Activated CD8-positive, alpha-beta memory T cell treated with anti-CD3 and anti-CD28 coated beads for 36 hours (primary cell): Measurements from ENCODE around the gene GNA15. TPM values are rescaled to one million over a fixed set of nuclear protein-coding genes. Genes with fewer than 3 reads are reported as not detected.
"Not testable (repeated sequence)": the region's sequence is repeated elsewhere in the genome, so short reads cannot be mapped to it uniquely, and the experiment has no call there.

Source experiments
- CTCF ChIA-PET: fragments of 350-600 bp; sonication (Branson Sonifier 250); formaldehyde crosslinking; loops from one replicate; lab custom pipeline; 2021; ENCODE audit warnings: antibody characterized with exemption; lab: Charles Lee
- POLR2A ChIA-PET: fragments of 350-600 bp; sonication (Branson Sonifier 250); formaldehyde crosslinking; loops from one replicate; lab custom pipeline; 2021; ENCODE audit warnings: antibody characterized with exemption; lab: Charles Lee
- total RNA-seq, 2 experiments: library from RNA; stranded (reverse); gene quantifications; one replicate each; pipeline ENCODE4 v1.2.3, GENCODE V29; 2021

The GNA15 gene
- total RNA-seq, 2 experiments from 2014 or later = 2.9 to 3.2 TPM

- POLR2A ChIA-PET = no interaction called here
Observed at GRCh38 chr19:3178973-3179738, 43.3 kb downstream of the GNA15 start.

DNA sequence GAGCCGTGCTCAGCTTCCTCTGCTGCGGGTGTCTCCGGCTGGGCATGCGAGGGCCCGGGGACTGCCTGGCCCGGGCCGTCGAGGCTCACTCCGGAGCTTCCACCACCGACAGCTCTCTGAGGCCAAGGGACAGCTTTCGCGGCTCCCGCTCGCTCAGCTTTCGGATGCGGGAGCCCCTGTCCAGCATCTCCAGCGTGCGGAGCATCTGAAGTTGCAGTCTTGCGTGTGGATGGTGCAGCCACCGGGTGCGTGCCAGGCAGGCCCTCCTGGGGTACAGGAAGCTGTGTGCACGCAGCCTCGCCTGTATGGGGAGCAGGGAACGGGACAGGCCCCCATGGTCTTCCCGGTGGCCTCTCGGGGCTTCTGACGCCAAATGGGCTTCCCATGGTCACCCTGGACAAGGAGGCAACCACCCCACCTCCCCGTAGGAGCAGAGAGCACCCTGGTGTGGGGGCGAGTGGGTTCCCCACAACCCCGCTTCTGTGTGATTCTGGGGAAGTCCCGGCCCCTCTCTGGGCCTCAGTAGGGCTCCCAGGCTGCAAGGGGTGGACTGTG, 44.0 kb downstream of the GNA15 start:
- POLR2A ChIA-PET = no interaction called here

More at GRCh38 chr19:3178973-3179738, 43.3 kb downstream of the GNA15 start:
- CTCF ChIA-PET = no interaction called here

DNA sequence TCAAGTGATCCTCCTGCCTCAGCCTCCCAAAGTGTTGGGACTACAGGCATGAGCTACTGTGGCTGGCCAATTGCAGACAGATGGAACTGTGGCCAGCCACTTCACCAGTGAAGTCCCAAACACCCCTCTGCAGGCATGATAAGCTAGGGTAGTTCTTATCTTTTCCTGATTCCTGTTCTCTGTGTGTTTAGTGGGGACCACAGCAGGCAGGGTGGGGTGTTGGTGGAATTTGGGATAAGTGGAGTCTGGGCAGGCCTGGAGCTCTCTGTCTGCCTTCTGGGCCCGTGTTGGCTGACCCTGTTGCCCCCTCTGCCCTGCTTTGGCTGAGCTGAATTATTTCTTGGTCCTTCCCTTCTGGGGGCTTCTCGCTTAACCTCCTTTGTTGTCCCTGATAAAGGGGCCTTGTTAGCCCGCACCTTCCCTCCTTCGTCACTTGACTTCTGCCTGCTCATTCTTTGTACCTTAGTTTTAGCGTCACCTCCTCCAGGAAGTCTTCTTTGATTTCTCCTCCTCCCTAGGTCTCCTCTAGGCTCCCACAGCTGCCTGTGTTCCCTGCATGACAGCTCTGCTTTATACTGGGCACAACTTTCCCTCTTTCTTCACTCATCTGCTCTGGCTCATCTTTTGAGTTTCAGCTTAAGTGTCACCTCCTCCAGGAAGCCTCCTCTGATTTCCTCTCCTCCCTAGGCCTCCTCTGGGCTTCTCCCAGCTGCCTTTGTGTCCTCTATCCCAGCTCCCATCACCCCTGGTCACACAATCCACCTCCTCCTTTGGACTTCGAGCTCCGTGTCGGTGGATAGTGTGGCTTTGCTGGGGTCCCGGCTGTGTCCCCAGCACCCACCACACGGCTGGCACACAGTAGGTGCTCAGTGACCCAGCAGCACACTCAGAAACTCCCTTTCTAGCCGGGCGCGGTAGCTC, 48.1 kb downstream of the GNA15 start:
- POLR2A ChIA-PET = interaction anchor here (0.6 to 0.7 kb wide), 3 partner anchors 123 to 1118 kb away, joined by 3 to 4 read pairs (median 4); partner anchors contain the start of gene TMIGD2

More for the DNA sequence above, 44.0 kb downstream of the GNA15 start:
- CTCF ChIA-PET = no interaction called here

DNA sequence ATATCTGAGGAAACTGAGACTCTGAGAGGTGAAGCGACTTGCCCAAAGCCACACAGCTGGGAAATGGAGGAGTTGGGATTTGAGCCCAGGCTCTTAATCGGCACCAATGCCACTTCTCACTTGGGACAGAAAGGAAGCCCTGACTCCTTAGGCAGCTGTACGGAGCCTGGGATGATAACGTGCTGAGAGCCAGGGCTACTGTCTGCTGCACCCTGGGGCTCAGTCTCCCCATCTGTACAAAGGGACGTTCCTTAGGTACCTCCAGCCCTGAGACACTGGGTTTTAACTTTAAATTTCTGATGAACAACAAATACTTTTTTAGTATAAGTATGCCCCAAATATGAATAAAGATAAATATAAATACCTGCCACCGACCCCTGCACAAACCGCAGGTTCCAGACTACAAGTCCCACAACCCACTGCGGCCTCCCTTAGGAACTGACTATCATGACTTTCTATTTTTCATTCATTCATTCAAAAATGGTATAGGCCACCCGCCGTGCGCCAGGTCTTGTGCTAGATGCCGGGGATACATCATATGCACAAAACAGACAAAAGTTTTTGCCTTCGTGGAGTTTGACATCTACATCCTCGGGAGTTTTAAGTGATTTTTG, 49.1 kb downstream of the GNA15 start:
- CTCF ChIA-PET = no interaction called here
- POLR2A ChIA-PET = no interaction called here

More for the DNA sequence above, 48.1 kb downstream of the GNA15 start:
- CTCF ChIA-PET = interaction anchor here (0.7 to 1.1 kb wide), 4 partner anchors 18 to 233 kb away, joined by 3 to 4 read pairs (median 3); no protein-coding TSS in a partner anchor

- ChIA-PET CTCF (no interaction called here), POLR2A (no interaction called here)
Observed at GRCh38 chr19:3185461-3186159, 49.8 kb downstream of the GNA15 start, which contains the start of gene NCLN. Gene NCLN (plus strand): TSS chr19:3185930. CDS start chr19:3186031, 101 bp downstream.

DNA sequence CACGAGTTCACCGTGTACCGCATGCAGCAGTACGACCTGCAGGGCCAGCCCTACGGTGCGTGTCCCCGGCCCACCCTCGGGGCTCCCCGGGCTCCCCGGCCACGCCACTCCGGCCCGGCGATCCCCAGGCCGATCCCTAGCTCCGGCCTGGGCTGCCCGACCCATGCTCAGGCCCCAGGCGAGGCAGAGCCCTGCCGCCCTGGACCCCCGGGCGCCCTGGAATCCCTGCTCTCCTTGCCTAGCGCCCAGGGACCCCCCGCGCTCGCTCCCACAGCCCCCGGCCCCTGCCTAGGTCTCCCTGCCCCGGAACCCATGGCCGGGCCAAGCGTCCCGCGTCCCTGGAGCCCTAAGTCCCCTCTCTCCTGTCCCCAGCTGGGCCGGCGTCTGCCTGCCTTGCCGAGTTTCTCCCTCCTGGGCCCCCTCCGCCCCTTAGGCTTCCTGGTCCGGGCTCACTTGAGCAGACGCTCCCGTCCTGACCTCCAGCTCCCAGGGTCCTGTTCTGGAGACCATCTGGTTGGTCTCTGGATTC, 50.4 kb downstream of the GNA15 start:
- POLR2A ChIA-PET = interaction anchor here (0.6 kb wide), 1 partner anchor 175 kb away, joined by 4 read pairs; no protein-coding TSS in a partner anchor
- CTCF ChIA-PET = interaction anchor here (1.2 kb wide), 1 partner anchor 78 kb away, joined by 3 read pairs; no protein-coding TSS in a partner anchor

- CTCF ChIA-PET = interaction anchor here (1.2 kb wide), 1 partner anchor 79 kb away, joined by 3 read pairs; no protein-coding TSS in a partner anchor
- POLR2A ChIA-PET = interaction anchor here (0.5 to 0.6 kb wide), 3 partner anchors 31 to 1013 kb away, joined by 3 to 4 read pairs (median 3); no protein-coding TSS in a partner anchor
Observed at GRCh38 chr19:3186891-3187661, 51.2 kb downstream of the GNA15 start.

DNA sequence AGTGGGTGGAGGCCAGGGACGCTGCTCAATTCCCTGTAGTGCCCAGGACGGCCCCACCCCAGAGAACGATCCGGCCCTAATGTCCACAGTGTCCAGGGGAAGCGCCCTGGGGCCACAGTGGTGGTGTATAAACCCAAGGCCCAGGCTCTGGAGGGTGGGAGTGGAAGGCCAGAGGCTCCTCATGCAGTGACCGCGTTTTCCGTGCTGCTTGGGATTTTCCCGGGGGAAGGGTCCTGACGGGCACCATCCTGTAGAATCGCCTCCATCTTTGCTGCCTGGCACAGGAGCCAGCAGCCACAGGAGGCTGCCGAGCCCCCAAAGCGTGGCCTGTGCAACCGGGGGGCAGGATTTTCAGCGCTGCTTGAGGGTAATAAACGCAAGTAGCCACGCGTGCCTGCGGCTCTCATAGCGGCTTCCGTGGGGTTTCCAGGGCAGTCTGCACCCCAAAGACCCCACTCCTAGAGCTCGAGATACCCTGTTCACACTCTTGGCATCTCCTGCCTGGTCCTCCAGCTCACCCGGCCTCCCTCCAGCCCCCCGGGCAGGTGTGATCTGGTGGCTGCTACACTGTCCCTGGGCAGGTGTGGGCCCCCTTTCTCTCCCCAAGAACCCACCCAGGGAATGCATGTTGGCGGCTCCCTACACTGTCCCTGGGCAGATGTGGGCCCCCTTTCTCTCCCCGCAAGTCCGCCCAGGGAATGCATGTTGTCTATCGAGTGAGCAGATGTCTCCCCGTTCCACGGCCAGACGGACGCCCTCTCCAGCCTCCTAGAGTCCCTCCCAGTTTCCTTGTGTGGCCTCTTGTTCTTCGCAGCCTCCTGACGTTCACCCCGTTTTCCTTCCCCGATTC, 52.1 kb downstream of the GNA15 start:
- POLR2A ChIA-PET = interaction anchor here (0.5 kb wide), 1 partner anchor 1014 kb away, joined by 3 read pairs; no protein-coding TSS in a partner anchor
- CTCF ChIA-PET = interaction anchor here (1.2 kb wide), 1 partner anchor 80 kb away, joined by 3 read pairs; no protein-coding TSS in a partner anchor

DNA sequence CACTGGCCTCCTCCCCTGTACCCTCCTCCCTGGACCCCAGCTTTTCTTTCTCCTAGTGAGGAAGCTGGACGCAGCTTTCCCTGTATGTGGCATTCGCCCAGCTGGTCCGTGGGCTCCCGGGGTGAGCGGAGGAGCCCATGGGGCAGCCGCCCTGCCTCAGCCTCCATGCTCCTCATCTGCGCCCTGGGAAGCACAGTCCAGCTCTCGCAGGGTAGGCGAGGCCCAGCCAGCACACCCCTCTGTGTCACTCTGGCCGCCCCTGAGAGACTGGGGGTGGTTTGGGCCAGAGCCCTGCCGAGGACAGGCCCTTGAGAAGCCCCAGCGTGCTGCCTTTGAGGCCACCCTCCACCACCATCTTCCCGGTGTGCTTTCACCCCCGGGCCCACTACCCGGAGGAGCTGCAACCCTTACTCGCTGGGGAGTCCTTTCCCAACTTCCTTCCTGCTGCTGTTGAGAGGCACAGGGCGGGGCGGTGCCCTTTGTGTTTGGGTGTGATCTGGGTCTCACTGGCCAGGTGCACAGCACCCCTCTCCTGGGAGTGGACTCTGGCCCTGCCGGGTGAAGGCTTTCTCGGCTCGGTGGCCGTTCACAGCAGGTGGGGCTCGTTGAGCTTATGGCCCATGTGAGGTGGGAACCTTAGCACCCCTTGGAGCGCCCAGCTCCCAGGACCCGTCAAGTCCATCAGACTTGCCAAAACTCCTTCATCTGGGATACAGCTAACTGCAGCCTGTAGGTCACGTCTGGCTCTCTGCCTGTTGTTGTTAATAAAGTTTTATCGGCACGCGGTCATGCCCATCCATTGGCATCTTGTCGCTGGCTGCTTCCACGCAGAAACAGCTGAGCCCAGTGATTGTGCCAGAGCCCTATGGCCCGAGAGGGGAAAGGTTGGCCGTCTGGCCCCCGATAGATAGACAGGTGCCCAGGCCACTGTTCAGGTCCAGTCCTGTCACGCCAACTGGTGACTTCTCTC, 53.1 kb downstream of the GNA15 start:
- ChIA-PET CTCF (interaction anchor here (0.6 kb wide), 1 partner anchor 968 kb away, joined by 4 read pairs; no protein-coding TSS in a partner anchor), POLR2A (no interaction called here)

- POLR2A ChIA-PET = no interaction called here
- CTCF ChIA-PET = interaction anchor here (0.6 kb wide), 1 partner anchor 967 kb away, joined by 4 read pairs; no protein-coding TSS in a partner anchor
Observed at GRCh38 chr19:3189702-3190469, 54.1 kb downstream of the GNA15 start.

GRCh38 chr19:3190470-3190770, 54.6 kb downstream of the GNA15 start:
- ChIA-PET CTCF (no interaction called here), POLR2A (no interaction called here)

DNA sequence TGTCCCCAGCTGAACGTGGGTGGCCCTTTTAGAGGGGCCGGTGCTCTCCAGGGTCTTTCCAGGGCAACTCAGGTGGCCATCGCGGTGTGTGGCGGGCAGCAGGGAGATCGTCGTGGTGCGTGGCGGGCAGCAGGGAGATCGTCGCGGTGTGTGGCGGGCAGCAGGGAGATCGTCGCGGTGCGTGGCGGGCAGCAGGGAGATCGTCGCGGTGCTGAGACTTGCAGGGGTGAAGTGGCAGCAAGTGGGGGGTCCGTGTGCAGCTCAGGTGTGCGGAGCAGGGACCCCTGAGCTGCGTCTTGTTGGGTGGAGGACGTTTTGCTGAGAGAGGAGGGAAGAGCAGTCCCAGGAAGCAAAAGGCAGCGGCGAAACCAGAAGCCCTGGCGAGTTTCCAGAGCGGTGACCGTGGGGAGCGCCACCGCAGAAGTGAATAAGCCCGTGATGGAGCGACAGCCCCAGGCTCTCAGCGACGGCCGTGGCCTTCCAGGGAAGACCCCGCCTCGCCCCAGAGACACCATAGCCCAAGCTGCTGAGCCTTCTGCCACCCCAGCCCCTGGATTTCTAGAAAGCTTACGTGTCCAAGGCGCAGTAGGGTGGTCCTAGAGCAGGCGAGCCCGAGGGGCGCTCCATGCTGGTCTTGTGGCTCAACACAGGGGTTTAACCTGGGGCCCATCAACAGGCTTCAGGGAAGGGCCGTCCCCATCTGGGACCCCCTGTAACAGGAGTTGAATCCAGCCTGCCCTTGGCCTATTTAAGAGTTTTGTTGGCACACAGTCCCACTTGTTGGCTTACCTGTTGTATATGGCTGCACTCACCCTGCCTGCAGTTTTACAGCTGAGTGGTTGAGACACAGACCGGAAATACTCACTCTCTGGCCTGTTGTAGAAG, 55.3 kb downstream of the GNA15 start:
- ChIA-PET CTCF (no interaction called here), POLR2A (no interaction called here)

GRCh38 chr19:3191806-3192104, 55.9 kb downstream of the GNA15 start:
- POLR2A ChIA-PET, CTCF ChIA-PET: not testable (repeated sequence)

DNA sequence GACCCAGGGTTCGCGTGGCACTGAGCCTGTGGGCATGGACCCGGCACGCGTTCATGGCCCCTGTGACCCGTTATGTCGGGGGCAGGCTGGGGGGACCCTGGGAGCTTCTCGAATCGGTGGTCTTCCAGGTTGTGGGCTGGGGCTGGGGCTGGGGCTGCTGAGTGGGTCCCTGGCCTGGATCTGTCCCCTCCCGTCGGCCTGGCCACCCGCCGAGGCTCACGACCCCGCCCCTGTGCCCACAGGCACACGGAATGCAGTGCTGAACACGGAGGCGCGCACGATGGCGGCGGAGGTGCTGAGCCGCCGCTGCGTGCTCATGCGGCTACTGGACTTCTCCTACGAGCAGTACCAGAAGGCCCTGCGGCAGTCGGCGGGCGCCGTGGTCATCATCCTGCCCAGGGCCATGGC, 56.4 kb downstream of the GNA15 start:
- ChIA-PET POLR2A (no interaction called here), CTCF (no interaction called here)
